Stimulated activated CD4-positive, alpha-beta T cell treated with anti-CD3 and anti-CD28 coated beads, Interleukin-2, amount 100 ng/mL, for 48 hours (primary cell): Measurements from ENCODE around the gene WDR45B.

ENCODE experiments used
- DNase-seq, 2 donors: peaks; one replicate each; pipeline ENCODE4 v3.0.0-alpha.2; 2020

The WDR45B gene

GRCh38 chr17:82648165-82648668 is at the start of gene WDR45B:
Gene WDR45B (minus strand): TSS chr17:82648444. CDS start chr17:82648340, 104 bp downstream.
- peak; percentile 78 to 85 for DNase-seq

- no peak for DNase-seq
Measured at GRCh38 chr17:82697808-82698064, 49.5 kb upstream of the WDR45B start.

- no peak for DNase-seq
Measured at GRCh38 chr17:82696916-82697807, 48.9 kb upstream of the WDR45B start.

- DNase-seq, result no peak
Measured at GRCh38 chr17:82696259-82696658, 48.0 kb upstream of the WDR45B start.

- no peak for DNase-seq
Measured at GRCh38 chr17:82694647-82695046, 46.4 kb upstream of the WDR45B start.

GRCh38 chr17:82693168-82693867 is 45.1 kb upstream of the WDR45B start:
- DNase-seq, result no peak

- no peak for DNase-seq
Measured at GRCh38 chr17:82692268-82692667, 44.0 kb upstream of the WDR45B start.

GRCh38 chr17:82691714-82692113 is 43.5 kb upstream of the WDR45B start:
- DNase-seq, result no peak

GRCh38 chr17:82690786-82691489 is 42.7 kb upstream of the WDR45B start:
- DNase-seq, result no peak

- DNase-seq, result no peak
Measured at GRCh38 chr17:82689077-82689476, 40.8 kb upstream of the WDR45B start.

GRCh38 chr17:82687871-82688270 is 39.6 kb upstream of the WDR45B start:
- no peak for DNase-seq

- DNase-seq, result no peak
Measured at GRCh38 chr17:82687375-82687861, 39.2 kb upstream of the WDR45B start.

GRCh38 chr17:82686366-82687324 is 38.4 kb upstream of the WDR45B start:
- no peak for DNase-seq

- no peak for DNase-seq
Measured at GRCh38 chr17:82685291-82685690, 37.0 kb upstream of the WDR45B start.

GRCh38 chr17:82684228-82684841 is 36.1 kb upstream of the WDR45B start:
- DNase-seq, result no peak

GRCh38 chr17:82683534-82683933 is 35.3 kb upstream of the WDR45B start:
- DNase-seq, result no peak

- no peak for DNase-seq
Measured at GRCh38 chr17:82681547-82681946, 33.3 kb upstream of the WDR45B start.

- no peak for DNase-seq
Measured at GRCh38 chr17:82679586-82680465, 31.6 kb upstream of the WDR45B start.

GRCh38 chr17:82678265-82678891 is 30.1 kb upstream of the WDR45B start:
- no peak for DNase-seq

- no peak for DNase-seq
Measured at GRCh38 chr17:82677353-82677925, 29.2 kb upstream of the WDR45B start.
